Measurements from ENCODE around the gene WASHC3.

DNA sequence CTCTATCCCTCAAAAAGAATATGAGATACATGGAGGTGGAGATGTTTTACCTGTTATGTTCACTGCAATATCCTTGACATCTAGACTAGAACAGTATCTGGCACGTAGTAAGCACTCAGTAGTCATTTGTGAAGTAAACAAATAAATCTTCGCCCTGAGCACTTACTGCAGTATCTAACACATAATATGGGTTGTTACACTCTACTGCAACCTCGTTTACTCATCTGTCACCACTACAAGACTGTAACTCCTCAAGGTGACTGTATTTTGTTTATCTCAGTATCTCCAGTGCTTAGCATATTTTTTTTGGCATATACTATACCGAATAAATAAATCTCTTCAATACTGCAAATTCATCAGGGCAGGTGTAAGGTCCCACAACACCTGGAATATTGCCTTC, 66.1 kb downstream of the WASHC3 start:
- TF ChIP-seq, protein P1, sequence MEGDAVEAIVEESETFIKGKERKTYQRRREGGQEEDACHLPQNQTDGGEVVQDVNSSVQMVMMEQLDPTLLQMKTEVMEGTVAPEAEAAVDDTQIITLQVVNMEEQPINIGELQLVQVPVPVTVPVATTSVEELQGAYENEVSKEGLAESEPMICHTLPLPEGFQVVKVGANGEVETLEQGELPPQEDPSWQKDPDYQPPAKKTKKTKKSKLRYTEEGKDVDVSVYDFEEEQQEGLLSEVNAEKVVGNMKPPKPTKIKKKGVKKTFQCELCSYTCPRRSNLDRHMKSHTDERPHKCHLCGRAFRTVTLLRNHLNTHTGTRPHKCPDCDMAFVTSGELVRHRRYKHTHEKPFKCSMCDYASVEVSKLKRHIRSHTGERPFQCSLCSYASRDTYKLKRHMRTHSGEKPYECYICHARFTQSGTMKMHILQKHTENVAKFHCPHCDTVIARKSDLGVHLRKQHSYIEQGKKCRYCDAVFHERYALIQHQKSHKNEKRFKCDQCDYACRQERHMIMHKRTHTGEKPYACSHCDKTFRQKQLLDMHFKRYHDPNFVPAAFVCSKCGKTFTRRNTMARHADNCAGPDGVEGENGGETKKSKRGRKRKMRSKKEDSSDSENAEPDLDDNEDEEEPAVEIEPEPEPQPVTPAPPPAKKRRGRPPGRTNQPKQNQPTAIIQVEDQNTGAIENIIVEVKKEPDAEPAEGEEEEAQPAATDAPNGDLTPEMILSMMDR (conservative IDR thresholded peaks at IDR 0.05; ENCODE audit: low read depth, low read length) = no peak
- no peak for TF ChIP-seq EZH2 (IDR thresholded peaks at IDR 0.05; ENCODE audit: borderline replicate concordance, low read depth, low read length, poor library complexity, severe bottlenecking)
